GM06990 (cell line): Measurements from ENCODE around the gene LEFTY2.

Experiments used
- DNase-seq: peaks from one replicate; pipeline ENCODE4 v3.0.0-alpha.2; 2011; ENCODE audit not compliant: insufficient read length; ENCODE audit errors: extremely low read depth
- H3K27me3 ChIP-seq: replicated peaks from 2 replicates; pipeline ENCODE4 v1.6.0; 2011; ENCODE audit warnings: low read length; ENCODE audit not compliant: control insufficient read depth, insufficient read depth
- H3K36me3 ChIP-seq: 2 replicates; pipeline ENCODE4 v1.5.1; 2011; ENCODE audit warnings: low read length; ENCODE audit not compliant: control insufficient read depth, insufficient read depth
- H3K4me3 ChIP-seq: replicated peaks from 2 replicates; pipeline ENCODE4 v1.5.1; 2011; ENCODE audit warnings: low read depth, mild to moderate bottlenecking, control low read depth, low read length
- TF ChIP-seq, protein P1 (sequence below): IDR thresholded peaks from 2 replicates; pipeline ENCODE4 v1.5.1; 2011; ENCODE audit warnings: low read length, control low read depth, mild to moderate bottlenecking, inconsistent platforms; ENCODE audit not compliant: insufficient read depth, poor library complexity, severe bottlenecking

LEFTY2 gene

DNA sequence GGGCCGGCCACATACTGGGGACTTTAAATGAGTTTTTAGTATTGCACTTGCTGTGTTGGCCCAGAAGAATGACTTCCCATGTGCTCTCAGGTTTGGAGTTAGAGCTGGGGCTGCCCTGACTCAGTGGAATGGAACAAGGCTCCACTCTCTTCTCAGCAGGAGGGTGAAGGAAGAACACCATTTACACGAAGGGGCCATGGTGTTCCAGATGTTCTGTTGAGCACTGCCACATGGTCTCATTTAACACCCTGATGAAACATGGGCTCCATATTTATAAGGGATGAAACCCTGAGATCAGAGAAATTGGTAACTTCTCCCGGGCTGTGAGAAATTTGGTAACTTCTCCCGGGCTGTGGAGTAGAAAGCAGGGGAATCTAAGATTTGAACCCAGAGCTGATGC, 22.7 kb downstream of the LEFTY2 start:
- TF ChIP-seq, protein P1, sequence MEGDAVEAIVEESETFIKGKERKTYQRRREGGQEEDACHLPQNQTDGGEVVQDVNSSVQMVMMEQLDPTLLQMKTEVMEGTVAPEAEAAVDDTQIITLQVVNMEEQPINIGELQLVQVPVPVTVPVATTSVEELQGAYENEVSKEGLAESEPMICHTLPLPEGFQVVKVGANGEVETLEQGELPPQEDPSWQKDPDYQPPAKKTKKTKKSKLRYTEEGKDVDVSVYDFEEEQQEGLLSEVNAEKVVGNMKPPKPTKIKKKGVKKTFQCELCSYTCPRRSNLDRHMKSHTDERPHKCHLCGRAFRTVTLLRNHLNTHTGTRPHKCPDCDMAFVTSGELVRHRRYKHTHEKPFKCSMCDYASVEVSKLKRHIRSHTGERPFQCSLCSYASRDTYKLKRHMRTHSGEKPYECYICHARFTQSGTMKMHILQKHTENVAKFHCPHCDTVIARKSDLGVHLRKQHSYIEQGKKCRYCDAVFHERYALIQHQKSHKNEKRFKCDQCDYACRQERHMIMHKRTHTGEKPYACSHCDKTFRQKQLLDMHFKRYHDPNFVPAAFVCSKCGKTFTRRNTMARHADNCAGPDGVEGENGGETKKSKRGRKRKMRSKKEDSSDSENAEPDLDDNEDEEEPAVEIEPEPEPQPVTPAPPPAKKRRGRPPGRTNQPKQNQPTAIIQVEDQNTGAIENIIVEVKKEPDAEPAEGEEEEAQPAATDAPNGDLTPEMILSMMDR, result no peak

DNA sequence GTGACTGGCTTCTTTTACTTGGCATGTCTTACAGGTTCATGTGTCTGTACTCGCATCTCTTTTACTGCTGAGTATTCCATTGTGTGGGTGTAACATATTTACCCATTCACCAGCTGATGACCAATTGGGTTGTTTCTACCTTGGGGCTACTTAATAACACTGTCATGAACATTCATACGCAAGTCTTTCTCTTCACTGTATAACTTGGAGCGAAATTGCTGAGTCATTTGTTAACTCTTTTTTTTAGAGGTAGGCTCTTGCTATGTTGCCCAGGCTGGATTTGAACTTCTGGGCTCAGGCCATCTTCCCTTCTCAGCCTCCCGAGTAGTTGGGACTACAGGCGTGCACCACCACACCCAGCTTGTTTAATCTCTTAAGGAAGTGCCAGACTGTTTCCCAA, 23.5 kb downstream of the LEFTY2 start:
- TF ChIP-seq, protein P1, result no peak
- Histone ChIP-seq H3K36me3 (peaks cover 27% of the 10 kb centered on the region), H3K4me3 (no peak overlapping the region), H3K27me3 (no peaks in the 10 kb centered on the region)
- no peak for DNase-seq

More for the DNA sequence above, 22.7 kb downstream of the LEFTY2 start:
- DNase-seq, result no peak
- Histone ChIP-seq H3K4me3 (no peak overlapping the region), H3K27me3 (no peaks in the 10 kb centered on the region), H3K36me3 (peaks cover 27% of the 10 kb centered on the region)

DNA sequence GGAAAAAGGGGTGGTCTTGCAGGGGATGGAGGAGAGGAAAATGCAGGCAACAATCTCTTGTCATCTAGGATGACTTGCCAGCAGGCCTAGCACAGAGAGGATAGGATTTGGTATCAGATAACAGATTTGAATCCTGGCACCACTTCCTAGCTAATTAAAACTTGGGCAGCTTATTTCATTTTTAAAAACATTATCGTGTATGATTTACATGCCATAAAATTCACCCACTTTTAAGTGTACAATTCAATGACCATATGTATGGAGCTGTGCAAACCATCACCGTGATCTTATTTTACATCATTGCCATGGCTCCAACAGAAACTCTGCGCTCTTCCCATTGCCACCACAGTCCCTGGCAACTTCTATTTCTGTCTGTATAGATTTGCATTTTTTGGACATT, 23.9 kb downstream of the LEFTY2 start:
- H3K4me3 ChIP-seq, result no peak overlapping the region
- TF ChIP-seq, protein P1, result no peak
- DNase-seq, result no peak
- peaks cover 22% of the 10 kb centered on the region for H3K36me3 ChIP-seq
- no peaks in the 10 kb centered on the region for H3K27me3 ChIP-seq

DNA sequence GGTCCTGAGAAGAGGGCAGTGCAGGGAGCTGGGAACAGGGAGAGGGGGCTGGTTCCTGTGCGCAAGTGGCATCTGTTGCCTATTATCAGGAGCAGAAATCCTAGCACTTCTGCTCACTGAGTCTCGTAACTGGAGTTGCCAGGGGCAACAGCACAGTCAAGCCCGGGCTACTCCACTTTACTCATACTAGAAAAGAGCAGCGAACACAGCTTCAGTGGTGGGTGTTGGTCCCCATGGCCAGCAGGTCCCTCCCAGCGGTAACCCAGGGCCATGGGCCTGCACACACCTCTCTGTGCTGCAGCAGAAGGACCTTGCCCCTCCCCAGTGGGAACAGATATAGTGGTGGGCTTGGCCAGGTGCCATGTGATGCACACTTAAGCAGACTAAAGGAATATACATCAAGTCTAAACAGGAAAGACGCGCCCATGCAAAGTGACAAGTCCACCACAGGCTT, 25.5 kb downstream of the LEFTY2 start:
- H3K4me3 ChIP-seq, result no peak overlapping the region
- peaks cover 17% of the 10 kb centered on the region for H3K36me3 ChIP-seq
- no peak for DNase-seq
- H3K27me3 ChIP-seq, result no peaks in the 10 kb centered on the region
- TF ChIP-seq, protein P1, result no peak

DNA sequence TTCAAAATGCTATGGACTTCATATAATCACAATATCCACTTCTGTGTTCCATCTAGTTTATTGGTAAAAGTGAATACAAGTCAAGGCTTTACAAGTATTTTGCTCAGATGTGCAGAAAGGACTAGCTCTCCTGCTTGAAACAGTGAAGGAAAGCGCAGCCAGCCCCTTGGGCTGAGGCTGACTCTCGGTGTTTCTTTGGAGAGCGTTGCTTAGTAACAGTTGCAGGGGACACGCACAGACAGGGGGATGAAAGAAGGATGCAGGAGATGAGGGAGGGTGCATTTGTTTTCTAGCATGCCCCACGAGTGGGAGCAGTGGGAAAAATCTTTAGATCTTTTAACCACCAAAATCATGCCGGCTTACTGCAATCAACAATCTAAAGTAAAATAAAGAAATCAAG, 26.1 kb downstream of the LEFTY2 start:
- Histone ChIP-seq H3K4me3 (no peak overlapping the region), H3K36me3 (peaks cover 15% of the 10 kb centered on the region), H3K27me3 (no peaks in the 10 kb centered on the region)
- TF ChIP-seq, protein P1, result no peak
- no peak for DNase-seq

DNA sequence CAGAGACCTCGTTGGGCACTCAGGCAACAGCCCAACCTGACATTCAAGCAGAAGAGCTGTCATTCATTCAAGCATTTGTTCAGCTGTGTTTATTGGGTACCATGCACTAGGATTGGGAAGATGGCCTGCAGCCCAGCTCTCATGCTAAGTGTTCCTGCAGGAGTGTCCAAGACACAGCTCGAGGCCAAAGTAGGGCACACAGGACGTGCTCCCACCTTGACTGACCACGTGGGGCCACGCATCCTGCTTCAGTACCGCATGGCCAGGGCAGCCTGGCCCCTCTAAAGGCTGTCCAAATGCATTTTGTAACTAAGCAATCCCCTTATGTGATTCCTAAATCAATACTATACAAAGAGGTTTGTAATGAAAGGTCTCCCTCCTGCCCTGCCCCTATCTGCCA, 26.6 kb downstream of the LEFTY2 start:
- H3K36me3 ChIP-seq, result peaks cover 13% of the 10 kb centered on the region
- no peak for DNase-seq
- TF ChIP-seq, protein P1, result no peak
- no peaks in the 10 kb centered on the region for H3K27me3 ChIP-seq
- H3K4me3 ChIP-seq, result no peak overlapping the region
